ENCODE measurements around the gene NAALADL2.

GRCh38 chr3:175620093-175620492 lies 761.0 kb downstream of the NAALADL2 start:
- TF ChIP-seq CTCF (conservative IDR thresholded peaks at IDR 0.05 in 1 of 2, IDR thresholded peaks at IDR 0.05 in 1 of 2; ENCODE audit: low read depth in 1 of 2, low read length in 2 of 2) (no peak), EZH2 (IDR thresholded peaks at IDR 0.05; ENCODE audit: low read length, missing control alignments) (no peak)
